IMR-90 (cell line): ENCODE measurements around the gene ACVRL1. TPM values are rescaled to one million over a fixed set of nuclear protein-coding genes. Genes with fewer than 3 reads are reported as not detected.
A peak's percentile ranks its signal among the peaks of the same experiment; 100 is the strongest.

Source experiments
- ATAC-seq: fragments of 200-7000 bp; cut with Tn5 transposase; 2 replicates; pipeline ENCODE4 v1.9.1; 2020; ENCODE audit warnings: low read depth, mild to moderate bottlenecking, moderate library complexity
- BruUV-seq: library from RNA; stranded (reverse); fragments of 400-500 nt; replicated peaks from 2 replicates; lab custom pipeline; 2021; lab: Mats Ljungman, UMichigan
- CTCF ChIA-PET: fragments of 300-600 bp; formaldehyde crosslinking; extraction: SDS; loops from one replicate; lab custom pipeline; 2021; ENCODE audit warnings: antibody characterized with exemption; lab: Yijun Ruan, JAX
- POLR2A ChIA-PET: fragments of 300-600 bp; sonication (Branson Sonifier 250); formaldehyde crosslinking; loops from one replicate; lab custom pipeline; 2022; ENCODE audit warnings: antibody characterized with exemption; ENCODE audit not compliant: unreplicated experiment; lab: Charles Lee
- DNase-seq: peaks from one replicate; pipeline ENCODE4 v3.0.0; 2013
- H2AFZ ChIP-seq: replicated peaks from 2 replicates; pipeline ENCODE3; 2013; ENCODE audit warnings: low read length, mild to moderate bottlenecking; ENCODE audit not compliant: poor library complexity
- H2AK5ac ChIP-seq: 2 replicates; pipeline ENCODE4 v1.6.1; 2013; ENCODE audit warnings: low read depth, low read length, inconsistent platforms
- H2AK9ac ChIP-seq: replicated peaks from 2 replicates; pipeline ENCODE3; 2013; ENCODE audit warnings: mild to moderate bottlenecking, low read depth, low read length, moderate library complexity; ENCODE audit not compliant: poor library complexity
- H2BK120ac ChIP-seq: 2 replicates; pipeline ENCODE4 v1.6.1; 2013; ENCODE audit warnings: low read depth, low read length, inconsistent platforms
- H2BK15ac ChIP-seq: 3 replicates; pipeline ENCODE4 v1.6.1; 2013; ENCODE audit warnings: low read depth, low read length, inconsistent platforms
- H2BK20ac ChIP-seq: 2 replicates; pipeline ENCODE4 v1.6.1; 2013; ENCODE audit warnings: low read depth, mild to moderate bottlenecking, inconsistent platforms, low read length, moderate library complexity
- H2BK5ac ChIP-seq: 2 replicates; pipeline ENCODE4 v1.6.1; 2013; ENCODE audit warnings: mild to moderate bottlenecking, low read depth, low read length, inconsistent platforms; ENCODE audit not compliant: poor library complexity, severe bottlenecking
- H3K14ac ChIP-seq: replicated peaks from 2 replicates; pipeline ENCODE4 v1.6.1; 2013; ENCODE audit warnings: low read depth, low read length, inconsistent platforms
- H3K18ac ChIP-seq: 2 replicates; pipeline ENCODE4 v1.6.1; 2013; ENCODE audit warnings: low read depth, low read length, control low read depth
- H3K23ac ChIP-seq: 2 replicates; pipeline ENCODE4 v1.6.1; 2013; ENCODE audit warnings: low read depth, low read length, inconsistent platforms
- H3K27ac ChIP-seq: 2 replicates; pipeline ENCODE4 v1.5.1; 2013; ENCODE audit warnings: mild to moderate bottlenecking, control low read depth, low read length; ENCODE audit not compliant: insufficient read depth
- H3K27me3 ChIP-seq: 2 replicates; pipeline ENCODE4 v1.6.1; 2013; ENCODE audit warnings: low read length; ENCODE audit not compliant: control insufficient read depth, insufficient read depth
- H3K36me3 ChIP-seq: 2 replicates; pipeline ENCODE4 v1.6.1; 2013; ENCODE audit warnings: low read length, mixed read lengths; ENCODE audit not compliant: control insufficient read depth, insufficient read depth
- H3K4ac ChIP-seq: 2 replicates; pipeline ENCODE4 v1.6.1; 2013; ENCODE audit warnings: low read depth, low read length, inconsistent platforms
- H3K4me1 ChIP-seq: 2 replicates; pipeline ENCODE4 v1.6.1; 2013; ENCODE audit warnings: low read length, mixed read lengths; ENCODE audit not compliant: control insufficient read depth, insufficient read depth
- H3K4me2 ChIP-seq: 2 replicates; pipeline ENCODE4 v1.6.1; 2013; ENCODE audit warnings: low read depth, mild to moderate bottlenecking, control low read depth, low read length, moderate library complexity
- H3K4me3 ChIP-seq: 2 replicates; pipeline ENCODE4 v1.5.1; 2013; ENCODE audit warnings: low read depth, mild to moderate bottlenecking, control low read depth, low read length, moderate library complexity; ENCODE audit not compliant: insufficient read depth
- H3K56ac ChIP-seq: 2 replicates; pipeline ENCODE4 v1.6.1; 2013; ENCODE audit warnings: low read length, inconsistent platforms; ENCODE audit not compliant: insufficient read depth; ENCODE audit errors: extremely low read depth
- H3K79me1 ChIP-seq, 2 experiments: 2 replicates each; pipeline ENCODE4 v1.6.1; 2013; ENCODE audit warnings: low read length in 2 of 2, inconsistent platforms in 1 of 2, low read depth in 1 of 2
- H3K9ac ChIP-seq: 2 replicates; pipeline ENCODE4 v1.6.1; 2013; ENCODE audit warnings: low read depth, low read length, control low read depth
- H3K9me1 ChIP-seq: 2 replicates; pipeline ENCODE4 v1.6.1; 2013; ENCODE audit warnings: low read length, inconsistent platforms; ENCODE audit not compliant: insufficient read depth
- H3K9me3 ChIP-seq: 2 replicates; pipeline ENCODE4 v1.6.1; 2013; ENCODE audit warnings: low read length; ENCODE audit not compliant: control insufficient read depth, insufficient read depth
- H4K20me1 ChIP-seq: 2 replicates; pipeline ENCODE4 v1.6.1; 2013; ENCODE audit warnings: low read length, inconsistent platforms; ENCODE audit not compliant: insufficient read depth
- H4K5ac ChIP-seq: 2 replicates; pipeline ENCODE4 v1.6.1; 2013; ENCODE audit warnings: mild to moderate bottlenecking, low read depth, low read length, control low read depth
- H4K8ac ChIP-seq, 2 experiments: 2 replicates each; pipeline ENCODE4 v1.6.1; 2013; ENCODE audit warnings: low read depth in 2 of 2, low read length in 2 of 2, control low read depth in 1 of 2, inconsistent platforms in 1 of 2
- H4K91ac ChIP-seq: 2 replicates; pipeline ENCODE4 v1.6.1; 2013; ENCODE audit warnings: low read depth, low read length, inconsistent platforms; ENCODE audit not compliant: insufficient read depth
- MAZ ChIP-seq: IDR thresholded peaks from 2 replicates; pipeline ENCODE4 v1.6.1; 2012; ENCODE audit warnings: low read depth, mild to moderate bottlenecking, low read length, improper control_type of control experiment, moderate library complexity, borderline replicate concordance
- WGBS, 2 experiments: methylation state at CpG; one replicate each; pipeline versions ENCODE4 v1.1.5 to v1.1.7; 2013; ENCODE audit warnings: missing lambda C conversion rate in 2 of 2; ENCODE audit not compliant: insufficient read length in 1 of 2; ENCODE audit errors: extremely low coverage in 2 of 2; 5-methylcytosine and 5-hydroxymethylcytosine counted together
- dilution Hi-C: fragments of 300-500 bp; cut with HindIII; formaldehyde crosslinking; loops from one replicate; pipeline ENCODE4 v1.14.3; 2018; ENCODE audit warnings: low sequenced_read_pairs; ENCODE audit not compliant: unreplicated experiment
- in situ Hi-C: fragments of 300-500 bp; cut with MboI; formaldehyde crosslinking; loops from 3 replicates; pipeline ENCODE4 v1.14.3; 2019; ENCODE audit warnings: low sequenced_read_pairs, inconsistent platforms, mixed read lengths
- intact Hi-C: fragments of 100-400 bp; cut with micrococcal nuclease; formaldehyde crosslinking; loops from 2 replicates; pipeline ENCODE4 v1.10.0; 2022
- polyA plus RNA-seq, 3 experiments: library from polyadenylated mRNA; depleted of rRNA; stranded (reverse); fragments of >200 nt; gene quantifications; 2 replicates each; pipeline ENCODE4 v1.2.3, GENCODE V29; 2012; ENCODE audit warnings: low replicate concordance in 1 of 3
- total RNA-seq: library from RNA; depleted of rRNA; stranded (reverse); fragments of >200 nt; gene quantifications from 2 replicates; pipeline ENCODE4 v1.2.3, GENCODE V29; 2012
- TF ChIP-seq, protein P1 (sequence below): conservative IDR thresholded peaks from 2 replicates; pipeline ENCODE4 v1.5.1; 2012; ENCODE audit warnings: mild to moderate bottlenecking, low read depth, low read length, improper control_type of control experiment

ACVRL1 gene
- total and polyA plus RNA-seq, 2 of the 4 experiments (the other 2 are of a cell fraction) = 6.4 to 7.5 TPM

DNA sequence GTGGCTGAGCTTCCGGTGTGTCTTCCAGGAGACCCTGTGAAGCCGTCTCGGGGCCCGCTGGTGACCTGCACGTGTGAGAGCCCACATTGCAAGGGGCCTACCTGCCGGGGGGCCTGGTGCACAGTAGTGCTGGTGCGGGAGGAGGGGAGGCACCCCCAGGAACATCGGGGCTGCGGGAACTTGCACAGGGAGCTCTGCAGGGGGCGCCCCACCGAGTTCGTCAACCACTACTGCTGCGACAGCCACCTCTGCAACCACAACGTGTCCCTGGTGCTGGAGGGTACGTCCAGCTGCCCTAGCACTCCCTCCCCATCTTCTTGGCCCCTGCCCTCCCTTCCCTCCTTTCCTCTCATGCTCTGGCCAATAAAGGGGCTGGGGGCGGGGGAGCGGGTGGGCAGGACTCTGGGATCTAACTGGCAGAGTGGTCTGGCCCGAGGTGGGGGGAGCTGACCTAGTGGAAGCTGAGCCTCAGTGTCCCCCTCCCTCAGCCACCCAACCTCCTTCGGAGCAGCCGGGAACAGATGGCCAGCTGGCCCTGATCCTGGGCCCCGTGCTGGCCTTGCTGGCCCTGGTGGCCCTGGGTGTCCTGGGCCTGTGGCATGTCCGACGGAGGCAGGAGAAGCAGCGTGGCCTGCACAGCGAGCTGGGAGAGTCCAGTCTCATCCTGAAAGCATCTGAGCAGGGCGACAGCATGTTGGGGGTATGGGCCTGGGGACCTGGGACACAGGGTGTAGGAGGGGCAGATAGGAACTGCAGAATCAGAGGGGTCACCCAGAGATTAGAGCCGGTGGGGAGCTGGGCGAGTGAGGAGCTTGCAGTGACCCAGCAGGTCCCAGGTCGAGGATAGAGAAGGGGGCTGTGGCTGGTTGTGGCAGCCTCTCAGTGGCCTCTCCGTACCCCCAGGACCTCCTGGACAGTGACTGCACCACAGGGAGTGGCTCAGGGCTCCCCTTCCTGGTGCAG, 6.0 kb downstream of the ACVRL1 start:
- Histone ChIP-seq H3K4me2 (no peak overlapping the region; the same call in 1 of the 2 replicates), H4K5ac (no peak overlapping the region; the same call in 1 of the 2 replicates), H2BK5ac (no peak overlapping the region), H3K79me1 (peaks cover 0 to 30% of the 10 kb centered on the region in 2 experiments; a peak in 2 of 4 replicates), H2AK9ac (peak overlapping the region; percentile 82), H3K9me3 (no peaks in the 10 kb centered on the region), H3K4me1 (peaks cover 41% of the 10 kb centered on the region), H3K14ac (peak overlapping the region; percentile 95), H3K9ac (no peak overlapping the region), H2BK15ac (no peak overlapping the region), H3K4me3 (no peak overlapping the region), H2BK120ac (peak overlapping the region; percentile 88; the same call in 1 of the 2 replicates), H4K20me1 (no peaks in the 10 kb centered on the region), H4K8ac (peak overlapping the region in 1 of 2 experiments; percentile 97; a peak in 2 of 4 replicates), H4K91ac (peak overlapping the region; percentile 94; the same call in 1 of the 2 replicates), H2AFZ (peak overlapping the region; percentile 28), H3K18ac (no peak overlapping the region; the same call in 1 of the 2 replicates), H2AK5ac (peak overlapping the region; percentile 91), H2BK20ac (0 out of 2 replicates have a peak overlapping the region, but pooled peaks have one; percentile 90), H3K56ac (no peak overlapping the region), H3K9me1 (peaks cover 37% of the 10 kb centered on the region), H3K27me3 (no peaks in the 10 kb centered on the region), H3K27ac (no peak overlapping the region), H3K36me3 (peaks cover 8% of the 10 kb centered on the region; the same call in 1 of the 2 replicates), H3K4ac (peak overlapping the region; percentile 98), H3K23ac (no peak overlapping the region)
- no peak for ATAC-seq
- 83% methylated on average over 10 of the region's 30 CpGs; no CpG with 5 or more reads in 1 of the 2 experiments for WGBS, 2 experiments
- CTCF ChIA-PET = no interaction called here
- dilution Hi-C loops (no loop called here), in situ Hi-C loops (no loop called here), intact Hi-C loops (no loop called here)
- POLR2A ChIA-PET = interaction anchor here (0.5 kb wide), 1 partner anchor 16 kb away, joined by 3 read pairs; no protein-coding TSS in a partner anchor
- no TSS peak for BruUV-seq
- no peak for DNase-seq
- TF ChIP-seq, protein P1, sequence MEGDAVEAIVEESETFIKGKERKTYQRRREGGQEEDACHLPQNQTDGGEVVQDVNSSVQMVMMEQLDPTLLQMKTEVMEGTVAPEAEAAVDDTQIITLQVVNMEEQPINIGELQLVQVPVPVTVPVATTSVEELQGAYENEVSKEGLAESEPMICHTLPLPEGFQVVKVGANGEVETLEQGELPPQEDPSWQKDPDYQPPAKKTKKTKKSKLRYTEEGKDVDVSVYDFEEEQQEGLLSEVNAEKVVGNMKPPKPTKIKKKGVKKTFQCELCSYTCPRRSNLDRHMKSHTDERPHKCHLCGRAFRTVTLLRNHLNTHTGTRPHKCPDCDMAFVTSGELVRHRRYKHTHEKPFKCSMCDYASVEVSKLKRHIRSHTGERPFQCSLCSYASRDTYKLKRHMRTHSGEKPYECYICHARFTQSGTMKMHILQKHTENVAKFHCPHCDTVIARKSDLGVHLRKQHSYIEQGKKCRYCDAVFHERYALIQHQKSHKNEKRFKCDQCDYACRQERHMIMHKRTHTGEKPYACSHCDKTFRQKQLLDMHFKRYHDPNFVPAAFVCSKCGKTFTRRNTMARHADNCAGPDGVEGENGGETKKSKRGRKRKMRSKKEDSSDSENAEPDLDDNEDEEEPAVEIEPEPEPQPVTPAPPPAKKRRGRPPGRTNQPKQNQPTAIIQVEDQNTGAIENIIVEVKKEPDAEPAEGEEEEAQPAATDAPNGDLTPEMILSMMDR = 0 out of 2 replicates have a peak, but pooled peaks have one; percentile 4
- TF ChIP-seq MAZ = no peak
